ENCODE data around the gene SPNS2.

The SPNS2 gene

DNA sequence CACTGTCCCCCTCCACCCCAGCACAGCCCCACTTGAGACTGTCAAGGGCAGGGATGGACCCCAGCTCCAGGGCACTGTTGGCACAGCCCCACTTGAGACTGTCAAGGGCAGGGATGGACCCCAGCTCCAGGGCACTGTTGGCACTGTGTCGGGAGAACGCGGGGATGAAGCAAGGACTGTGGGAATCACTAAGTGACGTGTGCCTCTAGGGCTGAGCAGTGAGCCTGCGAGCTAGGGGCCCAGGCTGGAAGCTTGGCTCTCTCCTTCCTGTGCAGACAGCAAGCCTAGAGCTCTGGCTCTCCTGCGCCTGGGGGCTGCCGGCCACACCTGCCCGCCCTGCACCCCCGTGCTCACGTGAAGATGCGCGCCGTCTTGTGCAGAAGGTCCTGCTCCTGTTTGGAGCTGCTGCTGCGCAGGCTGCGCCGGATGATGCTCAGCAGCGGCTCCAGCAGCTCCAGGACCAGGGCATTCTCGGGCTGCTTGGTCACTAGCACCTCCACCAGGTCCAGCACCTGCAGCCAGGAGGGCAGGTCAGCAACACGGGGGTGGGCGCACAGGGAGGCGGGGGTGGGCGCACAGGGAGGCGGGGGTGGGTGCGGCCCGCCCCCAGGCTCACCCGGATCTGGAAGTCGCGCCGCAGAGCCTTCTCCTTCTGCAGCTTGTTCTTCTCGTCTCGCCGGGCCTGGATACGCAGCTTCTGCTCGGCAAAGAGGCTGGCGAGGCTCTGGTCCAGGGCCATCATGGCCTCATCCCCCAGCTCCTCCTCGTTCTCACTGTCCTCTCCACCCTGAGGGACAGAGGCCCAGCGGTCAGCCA is 45.7 kb downstream of the SPNS2 start:
- no peak for DNase-seq (ENCODE audit: extremely low spot score)
- CTCF ChIA-PET: interaction anchor here (0.8 to 1.0 kb wide), 2 partner anchors 8 to 22 kb away, joined by 3 to 4 read pairs; no protein-coding TSS in a partner anchor
- TF ChIP-seq, protein P1, sequence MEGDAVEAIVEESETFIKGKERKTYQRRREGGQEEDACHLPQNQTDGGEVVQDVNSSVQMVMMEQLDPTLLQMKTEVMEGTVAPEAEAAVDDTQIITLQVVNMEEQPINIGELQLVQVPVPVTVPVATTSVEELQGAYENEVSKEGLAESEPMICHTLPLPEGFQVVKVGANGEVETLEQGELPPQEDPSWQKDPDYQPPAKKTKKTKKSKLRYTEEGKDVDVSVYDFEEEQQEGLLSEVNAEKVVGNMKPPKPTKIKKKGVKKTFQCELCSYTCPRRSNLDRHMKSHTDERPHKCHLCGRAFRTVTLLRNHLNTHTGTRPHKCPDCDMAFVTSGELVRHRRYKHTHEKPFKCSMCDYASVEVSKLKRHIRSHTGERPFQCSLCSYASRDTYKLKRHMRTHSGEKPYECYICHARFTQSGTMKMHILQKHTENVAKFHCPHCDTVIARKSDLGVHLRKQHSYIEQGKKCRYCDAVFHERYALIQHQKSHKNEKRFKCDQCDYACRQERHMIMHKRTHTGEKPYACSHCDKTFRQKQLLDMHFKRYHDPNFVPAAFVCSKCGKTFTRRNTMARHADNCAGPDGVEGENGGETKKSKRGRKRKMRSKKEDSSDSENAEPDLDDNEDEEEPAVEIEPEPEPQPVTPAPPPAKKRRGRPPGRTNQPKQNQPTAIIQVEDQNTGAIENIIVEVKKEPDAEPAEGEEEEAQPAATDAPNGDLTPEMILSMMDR (IDR thresholded peaks at IDR 0.05; ENCODE audit: control extremely low read depth, extremely low read depth, low read depth, missing control alignments): no peak
- POLR2A ChIA-PET: no interaction called here

DNA sequence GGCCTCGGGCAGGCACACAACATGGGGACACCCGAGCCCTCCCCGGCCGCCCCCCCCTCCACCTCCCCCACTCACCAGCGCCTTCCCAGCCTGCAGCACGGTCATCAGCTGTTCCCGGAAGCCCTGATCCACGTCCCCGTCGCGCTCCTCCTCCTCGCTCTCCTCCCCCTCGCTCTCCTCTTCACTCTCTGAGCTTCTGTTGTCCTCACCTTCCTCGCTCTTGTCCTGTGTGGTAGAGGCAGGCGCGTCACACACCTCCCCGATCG is 46.2 kb downstream of the SPNS2 start:
- TF ChIP-seq, protein P1 (IDR thresholded peaks at IDR 0.05; ENCODE audit: control extremely low read depth, extremely low read depth, low read depth, missing control alignments): no peak
- ChIA-PET POLR2A (no interaction called here), CTCF (interaction anchor here (0.8 kb wide), 1 partner anchor 21 kb away, joined by 4 read pairs; no protein-coding TSS in a partner anchor)
- DNase-seq (ENCODE audit: extremely low spot score): no peak

DNA sequence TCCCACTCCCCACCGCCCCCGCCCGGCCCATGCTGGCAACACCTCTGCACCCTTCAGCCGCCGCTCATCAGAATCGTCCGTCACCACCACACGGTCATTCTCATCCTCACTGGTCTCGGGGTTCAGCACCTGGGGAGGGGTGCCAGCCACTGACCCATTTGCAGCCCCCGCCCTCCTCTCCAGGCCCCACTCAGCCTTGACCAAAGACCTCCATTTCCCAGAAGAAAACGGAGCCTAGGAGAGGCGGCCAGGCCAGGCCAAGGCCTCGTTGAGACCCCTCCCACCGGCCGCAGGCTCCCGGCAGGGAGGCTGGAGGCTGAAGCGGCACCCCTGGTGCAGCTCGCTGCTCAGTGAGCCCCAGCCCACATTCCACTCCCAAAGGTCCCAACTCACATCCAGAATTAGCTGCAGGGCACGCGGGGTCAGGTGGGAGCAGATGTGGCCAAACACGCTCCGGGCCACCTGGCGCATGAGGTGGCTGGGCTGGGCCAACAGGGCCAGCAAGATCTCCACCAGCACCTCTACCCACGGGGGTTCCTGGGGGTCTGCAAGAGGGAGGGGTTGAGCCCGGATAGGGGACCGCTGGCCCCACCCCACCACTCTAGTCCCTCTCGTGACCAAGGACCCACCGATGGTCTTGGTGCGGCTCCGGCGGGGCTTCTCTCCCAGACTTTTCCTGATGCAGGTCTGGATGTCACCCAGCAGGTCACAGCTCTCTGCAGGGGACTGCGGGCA is 46.7 kb downstream of the SPNS2 start:
- ChIA-PET CTCF (no interaction called here), POLR2A (no interaction called here)
- no peak for DNase-seq (ENCODE audit: extremely low spot score)
- TF ChIP-seq, protein P1 (IDR thresholded peaks at IDR 0.05; ENCODE audit: control extremely low read depth, extremely low read depth, low read depth, missing control alignments): no peak

DNA sequence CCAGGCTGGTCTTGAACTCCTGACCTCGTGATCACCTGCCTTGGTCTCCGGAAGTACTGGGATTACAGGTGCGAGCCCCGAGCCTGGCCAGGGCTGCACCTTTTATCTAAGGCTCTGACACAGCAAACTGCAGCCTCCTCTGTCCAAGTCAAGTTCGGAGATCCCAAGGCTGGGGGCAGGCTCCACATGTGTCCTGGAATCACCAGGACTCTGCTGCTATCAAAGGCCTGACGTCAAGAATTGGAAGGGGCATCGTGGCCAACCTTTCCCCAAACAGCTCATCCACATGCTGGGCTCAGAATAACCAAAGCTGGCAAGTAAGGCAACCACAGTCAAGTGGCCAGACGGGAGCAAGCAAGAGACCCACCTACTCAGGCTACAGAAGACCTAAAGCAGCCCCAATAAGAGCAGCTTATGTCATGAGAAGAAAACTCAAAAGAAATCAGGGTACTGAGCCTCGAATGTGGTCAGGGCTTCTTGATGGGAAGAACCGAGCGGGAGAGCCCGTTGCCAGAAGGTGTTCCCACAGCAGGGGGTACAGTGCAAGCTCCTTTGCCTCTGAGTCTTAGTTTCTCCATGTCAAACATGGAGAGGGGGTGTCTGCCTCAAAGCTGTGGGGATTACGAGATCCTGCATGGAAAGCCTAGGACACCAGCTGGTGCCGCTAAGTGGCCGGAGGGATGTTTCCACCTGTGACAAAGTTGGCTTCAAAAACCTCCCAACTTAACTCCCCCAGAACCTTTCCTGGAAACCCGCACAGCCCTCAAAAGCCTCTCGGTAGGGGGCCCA is 48.6 kb downstream of the SPNS2 start:
- TF ChIP-seq, protein P1 (IDR thresholded peaks at IDR 0.05; ENCODE audit: control extremely low read depth, extremely low read depth, low read depth, missing control alignments): no peak
- ChIA-PET CTCF (interaction anchor here (0.8 kb wide), 1 partner anchor 18 kb away, joined by 3 read pairs; no protein-coding TSS in a partner anchor), POLR2A (no interaction called here)
- DNase-seq (ENCODE audit: extremely low spot score): no peak

DNA sequence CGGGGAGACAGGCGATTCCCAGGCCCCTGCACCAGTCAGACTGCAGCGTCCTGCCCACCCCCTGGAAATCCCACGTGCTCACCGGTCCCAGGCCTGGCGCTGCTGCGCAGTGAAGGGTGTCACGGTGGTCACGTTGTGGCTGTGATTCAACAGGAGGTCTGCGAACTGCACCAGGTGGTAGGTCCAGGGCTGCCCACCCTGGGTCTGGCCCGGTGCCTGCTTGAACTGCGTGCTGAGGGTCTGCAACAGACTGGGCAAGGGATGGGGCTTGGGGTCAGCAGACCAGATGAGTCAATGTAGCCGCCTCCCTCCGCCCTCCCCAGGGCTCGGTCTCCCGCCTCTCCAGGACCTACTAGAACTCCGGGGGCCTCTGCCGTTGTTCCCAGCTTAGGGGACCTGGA is 49.4 kb downstream of the SPNS2 start:
- no peak for DNase-seq (ENCODE audit: extremely low spot score)
- ChIA-PET CTCF (interaction anchor here (0.8 kb wide), 1 partner anchor 17 kb away, joined by 3 read pairs; no protein-coding TSS in a partner anchor), POLR2A (no interaction called here)
- TF ChIP-seq, protein P1 (IDR thresholded peaks at IDR 0.05; ENCODE audit: control extremely low read depth, extremely low read depth, low read depth, missing control alignments): no peak

Data from GM10248 (cell line).